Measurements from ENCODE around the gene ATL3.

DNA sequence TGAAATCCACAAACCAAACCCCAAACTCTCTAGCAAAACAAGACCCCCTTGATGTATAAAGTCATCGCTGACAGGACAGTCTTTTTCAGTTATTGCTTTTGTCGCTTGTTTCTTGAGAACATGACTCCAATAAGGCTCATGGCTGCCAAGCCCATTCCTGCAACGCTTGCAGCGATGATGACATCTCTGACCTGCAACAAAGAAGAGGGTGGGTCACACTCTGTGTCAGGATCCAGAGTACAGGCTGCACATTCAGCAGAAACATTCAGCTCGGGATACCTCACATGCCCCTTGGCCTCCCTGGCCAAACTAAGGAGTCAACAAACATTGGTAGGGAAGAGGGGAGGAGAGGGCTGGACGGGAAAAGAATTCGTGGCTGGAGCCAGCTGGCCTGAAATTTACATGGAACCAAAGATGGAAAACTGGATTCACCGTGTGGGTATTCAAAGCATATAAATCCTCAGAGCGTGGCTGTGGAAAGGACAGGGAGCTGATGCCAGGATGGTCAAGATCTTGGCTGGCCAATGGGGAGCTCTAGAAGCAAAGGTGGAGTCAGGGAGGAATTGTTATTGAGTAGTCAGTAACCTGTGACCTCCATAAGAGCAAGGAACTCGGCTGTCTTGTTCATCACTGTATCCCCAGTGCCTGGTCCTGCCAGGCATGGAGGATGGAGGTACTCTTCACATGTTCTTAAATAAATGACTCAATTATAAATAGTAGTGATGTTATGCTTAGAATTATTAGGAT is 96.1 kb downstream of the ATL3 start:
- no peak for TF ChIP-seq POLR2A (IDR thresholded peaks at IDR 0.05)
- TF ChIP-seq, protein P1, sequence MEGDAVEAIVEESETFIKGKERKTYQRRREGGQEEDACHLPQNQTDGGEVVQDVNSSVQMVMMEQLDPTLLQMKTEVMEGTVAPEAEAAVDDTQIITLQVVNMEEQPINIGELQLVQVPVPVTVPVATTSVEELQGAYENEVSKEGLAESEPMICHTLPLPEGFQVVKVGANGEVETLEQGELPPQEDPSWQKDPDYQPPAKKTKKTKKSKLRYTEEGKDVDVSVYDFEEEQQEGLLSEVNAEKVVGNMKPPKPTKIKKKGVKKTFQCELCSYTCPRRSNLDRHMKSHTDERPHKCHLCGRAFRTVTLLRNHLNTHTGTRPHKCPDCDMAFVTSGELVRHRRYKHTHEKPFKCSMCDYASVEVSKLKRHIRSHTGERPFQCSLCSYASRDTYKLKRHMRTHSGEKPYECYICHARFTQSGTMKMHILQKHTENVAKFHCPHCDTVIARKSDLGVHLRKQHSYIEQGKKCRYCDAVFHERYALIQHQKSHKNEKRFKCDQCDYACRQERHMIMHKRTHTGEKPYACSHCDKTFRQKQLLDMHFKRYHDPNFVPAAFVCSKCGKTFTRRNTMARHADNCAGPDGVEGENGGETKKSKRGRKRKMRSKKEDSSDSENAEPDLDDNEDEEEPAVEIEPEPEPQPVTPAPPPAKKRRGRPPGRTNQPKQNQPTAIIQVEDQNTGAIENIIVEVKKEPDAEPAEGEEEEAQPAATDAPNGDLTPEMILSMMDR (IDR thresholded peaks at IDR 0.05): no peak

Measured in body of pancreas (tissue), 4 donors.